HEK293 (cell line): ENCODE measurements around the gene ZNF316.
A peak's percentile ranks its signal among the peaks of the same experiment; 100 is the strongest.

Source experiments
- CTCF ChIA-PET: fragments of 350-600 bp; formaldehyde crosslinking; extraction: SDS; loops from one replicate; lab custom pipeline; 2021; ENCODE audit warnings: antibody characterized with exemption; lab: Yijun Ruan, JAX
- POLR2A ChIA-PET: fragments of 300-600 bp; formaldehyde crosslinking; extraction: SDS; loops from one replicate; lab custom pipeline; 2020; ENCODE audit warnings: antibody characterized with exemption, inconsistent platforms; lab: Yijun Ruan, JAX
- H3K27ac ChIP-seq: fragments of 200-500 bp; sonication (Bioruptor generic); 2 replicates; pipeline ENCODE4 v1.5.1; 2014; ENCODE audit warnings: low read depth, low read length, control low read depth, inconsistent platforms; ENCODE audit errors: extremely low read depth
- H3K36me3 ChIP-seq, 2 experiments: fragments of 200-500 bp in 1 of 2; sonication (Bioruptor generic) in 1 of 2; 1 replicate in 1 of 2; 2 replicates in 1 of 2; pipeline ENCODE4 v1.5.1; 2014 to 2017; ENCODE audit warnings: inconsistent platforms in 2 of 2, low read length in 2 of 2; ENCODE audit not compliant: control insufficient read depth in 2 of 2, insufficient read depth in 1 of 2
- H3K4me1 ChIP-seq: fragments of 200-500 bp; sonication (Bioruptor generic); 2 replicates; pipeline ENCODE4 v1.5.1; 2014; ENCODE audit warnings: mild to moderate bottlenecking, low read length, inconsistent platforms; ENCODE audit not compliant: control insufficient read depth, insufficient read depth
- H3K4me3 ChIP-seq: 2 replicates; pipeline ENCODE4 v1.5.1; 2011; ENCODE audit warnings: low read depth, mild to moderate bottlenecking, control low read depth, low read length, moderate library complexity
- H3K9me3 ChIP-seq: fragments of 200-500 bp; sonication (Bioruptor generic); 2 replicates; pipeline ENCODE4 v1.5.1; 2014; ENCODE audit warnings: low read depth, low read length, inconsistent platforms; ENCODE audit not compliant: control insufficient read depth, insufficient read depth
- BCL11A ChIP-seq: fragments of 450-650 bp; formaldehyde crosslinking; IDR thresholded peaks from 2 replicates; pipeline ENCODE4 v1.5.1; 2016; ENCODE audit warnings: low read depth, missing biosample characterization, missing genetic modification characterization
- HOXA7 ChIP-seq: sonication (generic); formaldehyde crosslinking; IDR thresholded peaks from 2 replicates; pipeline ENCODE4 v1.8.1; 2022; ENCODE audit warnings: missing genetic modification reagents, borderline replicate concordance
- IKZF3 ChIP-seq: fragments of 450-650 bp; IDR thresholded peaks from 2 replicates; pipeline ENCODE4 v1.5.0; 2018; ENCODE audit warnings: missing biosample characterization, mild to moderate bottlenecking, missing genetic modification characterization, moderate library complexity
- OSR2 ChIP-seq: fragments of 450-650 bp; formaldehyde crosslinking; IDR thresholded peaks from 2 replicates; pipeline ENCODE4 v1.5.1; 2016; ENCODE audit warnings: missing biosample characterization, missing genetic modification characterization
- PRDM1 ChIP-seq: fragments of 450-650 bp; formaldehyde crosslinking; IDR thresholded peaks from 2 replicates; pipeline ENCODE4; 2016; ENCODE audit warnings: missing biosample characterization, missing genetic modification characterization
- SCRT1 ChIP-seq: fragments of 450-650 bp; formaldehyde crosslinking; IDR thresholded peaks from 2 replicates; pipeline ENCODE4 v1.5.1; 2016; ENCODE audit warnings: missing biosample characterization, missing genetic modification characterization, borderline replicate concordance
- SCRT2 ChIP-seq: fragments of 450-650 bp; formaldehyde crosslinking; IDR thresholded peaks from 2 replicates; pipeline ENCODE4 v1.5.1; 2016; ENCODE audit warnings: missing biosample characterization, missing genetic modification characterization
- SP2 ChIP-seq: fragments of 450-650 bp; formaldehyde crosslinking; IDR thresholded peaks from 2 replicates; pipeline ENCODE4 v1.5.1; 2016; ENCODE audit warnings: missing biosample characterization, missing genetic modification characterization
- ZNF112 ChIP-seq: fragments of 450-650 bp; formaldehyde crosslinking; IDR thresholded peaks from 2 replicates; pipeline ENCODE4 v1.5.0; 2017; ENCODE audit warnings: missing biosample characterization, missing genetic modification characterization
- ZNF37A ChIP-seq: fragments of 450-650 bp; IDR thresholded peaks from 2 replicates; pipeline ENCODE4 v1.5.1; 2018; ENCODE audit warnings: missing biosample characterization, missing genetic modification characterization
- ZNF394 ChIP-seq: fragments of 450-650 bp; formaldehyde crosslinking; IDR thresholded peaks from 2 replicates; pipeline ENCODE4 v1.5.1; 2016; ENCODE audit warnings: missing biosample characterization, missing genetic modification characterization, mild to moderate bottlenecking, moderate library complexity, borderline replicate concordance
- ZNF433 ChIP-seq: fragments of 450-650 bp; formaldehyde crosslinking; IDR thresholded peaks from 2 replicates; pipeline ENCODE4 v1.5.1; 2016; ENCODE audit warnings: missing biosample characterization, missing genetic modification characterization, low read depth
- ZNF48 ChIP-seq: fragments of 450-650 bp; formaldehyde crosslinking; IDR thresholded peaks from 2 replicates; pipeline ENCODE4 v1.5.1; 2016; ENCODE audit warnings: missing biosample characterization, missing genetic modification characterization
- ZNF521 ChIP-seq: fragments of 450-650 bp; formaldehyde crosslinking; IDR thresholded peaks from 2 replicates; pipeline ENCODE4 v1.5.1; 2017; ENCODE audit warnings: missing biosample characterization, mild to moderate bottlenecking, missing genetic modification characterization
- ZNF585B ChIP-seq: fragments of 450-650 bp; formaldehyde crosslinking; IDR thresholded peaks from 2 replicates; pipeline ENCODE4 v1.5.1; 2016; ENCODE audit warnings: missing biosample characterization, missing genetic modification characterization
- ZNF792 ChIP-seq: fragments of 450-650 bp; formaldehyde crosslinking; IDR thresholded peaks from 2 replicates; pipeline ENCODE4 v1.5.1; 2016; ENCODE audit warnings: missing biosample characterization, missing genetic modification characterization
- ZNF830 ChIP-seq: fragments of 450-650 bp; IDR thresholded peaks from 2 replicates; pipeline ENCODE4 v1.5.0; 2018; ENCODE audit warnings: missing biosample characterization, missing genetic modification characterization, low read depth, mild to moderate bottlenecking, moderate library complexity
- TF ChIP-seq, protein P1 (sequence below): fragments of 450-650 bp; formaldehyde crosslinking; IDR thresholded peaks from 2 replicates; pipeline ENCODE4 v1.5.1; 2016; ENCODE audit warnings: missing biosample characterization, missing genetic modification characterization
- TF ChIP-seq, protein P2 (sequence below): fragments of 450-650 bp; formaldehyde crosslinking; IDR thresholded peaks from 2 replicates; pipeline ENCODE4 v1.5.1; 2016; ENCODE audit warnings: missing biosample characterization, missing genetic modification characterization
- TF ChIP-seq, protein P3 (sequence below): fragments of 450-650 bp; formaldehyde crosslinking; optimal IDR thresholded peaks from 2 replicates; pipeline ENCODE3; 2016; ENCODE audit warnings: missing biosample characterization, mild to moderate bottlenecking, missing genetic modification characterization
- TF ChIP-seq, protein P4 (sequence below): fragments of 450-650 bp; formaldehyde crosslinking; conservative IDR thresholded peaks from 2 replicates; pipeline ENCODE4 v1.5.1; 2016; ENCODE audit warnings: low read depth, missing biosample characterization, missing genetic modification characterization

Gene ZNF316

DNA sequence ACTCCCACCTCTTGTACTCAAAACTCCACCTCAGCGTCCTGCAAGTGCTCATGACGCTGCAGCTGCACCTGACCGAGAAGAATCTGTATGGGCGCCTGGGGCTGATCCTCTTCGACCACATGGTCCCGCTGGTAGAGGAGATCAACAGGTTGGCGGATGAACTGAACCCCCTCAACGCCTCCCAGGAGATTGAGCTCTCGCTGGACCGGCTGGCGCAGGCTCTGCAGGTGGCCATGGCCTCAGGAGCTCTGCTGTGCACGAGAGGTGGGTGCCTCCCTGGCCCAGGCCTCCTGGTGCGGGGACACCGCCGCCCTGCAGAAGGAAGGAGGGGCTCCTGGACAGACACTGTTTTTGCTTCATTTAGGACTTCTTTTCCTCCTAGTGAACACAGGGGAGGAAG lies 37.0 kb upstream of the ZNF316 start:
- H3K9me3 ChIP-seq = no peaks in the 10 kb centered on the region
- TF ChIP-seq ZNF585B (tag by site-specific recombination) (no peak), ZNF112 (no peak), SCRT1 (tag by site-specific recombination) (0 out of 2 replicates have a peak, but pooled peaks have one; percentile 13), SCRT2 (tag by site-specific recombination) (peak; percentile 76), HOXA7 (CRISPR knock-in tag) (no peak)
- TF ChIP-seq, protein P1, sequence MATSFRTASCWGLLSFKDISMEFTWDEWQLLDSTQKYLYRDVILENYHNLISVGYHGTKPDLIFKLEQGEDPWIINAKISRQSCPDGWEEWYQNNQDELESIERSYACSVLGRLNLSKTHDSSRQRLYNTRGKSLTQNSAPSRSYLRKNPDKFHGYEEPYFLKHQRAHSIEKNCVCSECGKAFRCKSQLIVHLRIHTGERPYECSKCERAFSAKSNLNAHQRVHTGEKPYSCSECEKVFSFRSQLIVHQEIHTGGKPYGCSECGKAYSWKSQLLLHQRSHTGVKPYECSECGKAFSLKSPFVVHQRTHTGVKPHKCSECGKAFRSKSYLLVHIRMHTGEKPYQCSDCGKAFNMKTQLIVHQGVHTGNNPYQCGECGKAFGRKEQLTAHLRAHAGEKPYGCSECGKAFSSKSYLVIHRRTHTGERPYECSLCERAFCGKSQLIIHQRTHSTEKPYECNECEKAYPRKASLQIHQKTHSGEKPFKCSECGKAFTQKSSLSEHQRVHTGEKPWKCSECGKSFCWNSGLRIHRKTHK (tag by site-specific recombination) = no peak
- ChIA-PET POLR2A (interaction anchor here (1.0 kb wide), 1 partner anchor 11 kb away, joined by 3 read pairs; the partner anchor contains the start of gene INTS15), CTCF (interaction anchor here (0.6 to 1.2 kb wide), 4 partner anchors 46 to 340 kb away, joined by 3 to 4 read pairs (median 3); no protein-coding TSS in a partner anchor)
- H3K4me3 ChIP-seq = no peak overlapping the region
- no peaks in the 10 kb centered on the region for H3K4me1 ChIP-seq
- peaks cover 47 to 65% of the 10 kb centered on the region in 2 experiments; a peak in 2 of 3 replicates for H3K36me3 ChIP-seq
- no peak overlapping the region for H3K27ac ChIP-seq

DNA sequence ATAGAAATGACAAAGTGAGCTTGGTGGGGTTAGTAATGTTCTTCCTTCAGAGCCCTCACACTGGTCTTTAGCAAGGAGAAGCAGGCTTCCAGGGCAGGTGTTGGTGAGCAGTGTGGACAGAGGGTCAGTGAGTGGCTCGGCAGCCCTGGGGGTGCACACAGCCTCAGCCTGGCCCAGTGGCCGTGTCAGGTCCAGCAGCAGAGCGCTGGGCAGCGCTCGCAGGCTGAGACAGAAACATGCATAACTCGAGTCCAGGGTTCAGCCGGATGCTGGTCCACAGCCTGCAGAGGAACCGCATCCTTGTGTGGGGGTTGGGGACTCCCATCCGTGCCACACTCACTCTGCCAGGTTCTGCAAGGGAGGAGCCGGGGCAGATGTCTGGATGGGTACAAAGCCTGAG lies 32.7 kb upstream of the ZNF316 start:
- no peaks in the 10 kb centered on the region for H3K4me1 ChIP-seq
- H3K36me3 ChIP-seq = peaks cover 22 to 36% of the 10 kb centered on the region in 2 experiments; a peak in 2 of 3 replicates
- CTCF ChIA-PET = no interaction called here
- TF ChIP-seq, protein P2, sequence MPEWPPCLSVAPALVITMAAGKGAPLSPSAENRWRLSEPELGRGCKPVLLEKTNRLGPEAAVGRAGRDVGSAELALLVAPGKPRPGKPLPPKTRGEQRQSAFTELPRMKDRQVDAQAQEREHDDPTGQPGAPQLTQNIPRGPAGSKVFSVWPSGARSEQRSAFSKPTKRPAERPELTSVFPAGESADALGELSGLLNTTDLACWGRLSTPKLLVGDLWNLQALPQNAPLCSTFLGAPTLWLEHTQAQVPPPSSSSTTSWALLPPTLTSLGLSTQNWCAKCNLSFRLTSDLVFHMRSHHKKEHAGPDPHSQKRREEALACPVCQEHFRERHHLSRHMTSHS = no peak
- TF ChIP-seq ZNF37A (no peak), ZNF48 (tag by site-specific recombination) (no peak), ZNF433 (tag by site-specific recombination) (no peak), ZNF521 (tag by site-specific recombination) (no peak), IKZF3 (no peak), ZNF394 (no peak), BCL11A (tag by site-specific recombination) (no peak)
- H3K27ac ChIP-seq = no peak overlapping the region
- POLR2A ChIA-PET = no interaction called here
- no peaks in the 10 kb centered on the region for H3K9me3 ChIP-seq
- no peak overlapping the region for H3K4me3 ChIP-seq

DNA sequence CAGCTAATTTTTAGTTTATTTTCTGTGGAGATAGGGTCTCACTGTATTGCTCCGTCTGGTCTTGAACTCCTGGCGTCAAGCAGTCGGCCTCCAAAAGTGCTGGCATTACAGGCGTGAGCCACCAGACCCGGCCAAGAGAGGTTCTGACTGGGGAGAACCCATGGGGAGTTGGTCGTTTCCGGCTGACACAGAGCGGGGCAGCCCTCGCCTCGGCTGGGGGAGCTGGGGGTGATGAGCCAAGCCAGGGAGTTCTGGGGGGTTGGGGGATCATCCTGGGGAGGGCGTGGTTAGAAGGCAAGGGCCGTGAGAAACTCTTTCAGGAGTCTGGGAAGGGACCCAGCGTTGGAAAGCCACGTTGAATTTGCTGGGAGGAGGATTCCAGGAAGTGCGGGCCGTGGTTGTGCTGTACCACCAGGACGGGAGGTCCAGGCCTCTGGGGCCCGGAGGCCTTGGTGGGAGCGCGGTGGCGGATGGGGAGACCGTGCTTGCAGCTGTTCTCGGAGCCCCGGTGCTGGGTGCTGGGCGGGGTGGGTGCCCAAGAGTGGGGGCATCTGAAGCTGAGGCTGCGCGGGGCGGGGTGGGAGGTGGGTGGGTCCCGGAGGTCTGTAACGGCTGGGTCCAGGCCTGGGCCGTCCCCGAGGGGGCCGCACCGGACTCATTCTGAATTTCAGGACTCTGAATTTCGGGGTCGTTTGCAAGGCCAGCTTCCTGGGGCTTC lies 30.1 kb upstream of the ZNF316 start:
- TF ChIP-seq OSR2 (no peak), ZNF830 (no peak)
- TF ChIP-seq, all 188 proteins: peak for 0
- Histone ChIP-seq H3K4me3 (no peak overlapping the region), H3K9me3 (no peaks in the 10 kb centered on the region), H3K36me3 (peaks cover 11 to 23% of the 10 kb centered on the region in 2 experiments; a peak in 2 of 3 replicates), H3K4me1 (no peaks in the 10 kb centered on the region), H3K27ac (no peak overlapping the region)
- POLR2A ChIA-PET = no interaction called here
- CTCF ChIA-PET = interaction anchor here (0.7 kb wide), 1 partner anchor 91 kb away, joined by 3 read pairs; no protein-coding TSS in a partner anchor

DNA sequence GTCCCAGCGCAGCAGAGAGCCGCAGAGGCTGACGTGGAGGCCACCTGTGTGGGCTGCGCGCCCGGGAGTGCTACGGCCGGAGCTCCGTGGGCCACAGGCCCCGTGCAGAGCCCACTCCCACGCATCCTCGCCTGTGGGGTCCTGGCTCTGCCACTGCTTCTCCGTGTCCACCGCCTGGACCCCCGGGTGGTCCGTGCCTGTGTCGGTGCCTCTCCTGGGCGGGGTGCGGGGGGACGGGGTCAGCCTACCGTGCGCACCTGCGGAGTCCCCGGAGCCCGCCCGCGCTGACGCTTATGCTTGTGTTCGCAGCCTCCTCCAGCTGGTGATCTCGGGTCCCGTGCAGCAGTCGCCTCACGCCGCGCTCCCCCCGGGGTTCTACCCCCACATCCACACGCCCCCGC lies 29.5 kb upstream of the ZNF316 start:
- Histone ChIP-seq H3K4me3 (no peak overlapping the region), H3K4me1 (no peaks in the 10 kb centered on the region), H3K9me3 (no peaks in the 10 kb centered on the region), H3K27ac (no peak overlapping the region), H3K36me3 (peaks cover 11 to 17% of the 10 kb centered on the region in 2 experiments; a peak in 2 of 3 replicates)
- ChIA-PET POLR2A (no interaction called here), CTCF (no interaction called here)
- TF ChIP-seq SP2 (tag by site-specific recombination) (no peak), ZNF792 (no peak), PRDM1 (tag by site-specific recombination) (no peak)
- TF ChIP-seq, protein P3, sequence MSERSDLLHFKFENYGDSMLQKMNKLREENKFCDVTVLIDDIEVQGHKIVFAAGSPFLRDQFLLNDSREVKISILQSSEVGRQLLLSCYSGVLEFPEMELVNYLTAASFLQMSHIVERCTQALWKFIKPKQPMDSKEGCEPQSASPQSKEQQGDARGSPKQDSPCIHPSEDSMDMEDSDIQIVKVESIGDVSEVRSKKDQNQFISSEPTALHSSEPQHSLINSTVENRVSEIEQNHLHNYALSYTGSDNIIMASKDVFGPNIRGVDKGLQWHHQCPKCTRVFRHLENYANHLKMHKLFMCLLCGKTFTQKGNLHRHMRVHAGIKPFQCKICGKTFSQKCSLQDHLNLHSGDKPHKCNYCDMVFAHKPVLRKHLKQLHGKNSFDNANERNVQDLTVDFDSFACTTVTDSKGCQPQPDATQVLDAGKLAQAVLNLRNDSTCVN = no peak
- TF ChIP-seq, protein P4, sequence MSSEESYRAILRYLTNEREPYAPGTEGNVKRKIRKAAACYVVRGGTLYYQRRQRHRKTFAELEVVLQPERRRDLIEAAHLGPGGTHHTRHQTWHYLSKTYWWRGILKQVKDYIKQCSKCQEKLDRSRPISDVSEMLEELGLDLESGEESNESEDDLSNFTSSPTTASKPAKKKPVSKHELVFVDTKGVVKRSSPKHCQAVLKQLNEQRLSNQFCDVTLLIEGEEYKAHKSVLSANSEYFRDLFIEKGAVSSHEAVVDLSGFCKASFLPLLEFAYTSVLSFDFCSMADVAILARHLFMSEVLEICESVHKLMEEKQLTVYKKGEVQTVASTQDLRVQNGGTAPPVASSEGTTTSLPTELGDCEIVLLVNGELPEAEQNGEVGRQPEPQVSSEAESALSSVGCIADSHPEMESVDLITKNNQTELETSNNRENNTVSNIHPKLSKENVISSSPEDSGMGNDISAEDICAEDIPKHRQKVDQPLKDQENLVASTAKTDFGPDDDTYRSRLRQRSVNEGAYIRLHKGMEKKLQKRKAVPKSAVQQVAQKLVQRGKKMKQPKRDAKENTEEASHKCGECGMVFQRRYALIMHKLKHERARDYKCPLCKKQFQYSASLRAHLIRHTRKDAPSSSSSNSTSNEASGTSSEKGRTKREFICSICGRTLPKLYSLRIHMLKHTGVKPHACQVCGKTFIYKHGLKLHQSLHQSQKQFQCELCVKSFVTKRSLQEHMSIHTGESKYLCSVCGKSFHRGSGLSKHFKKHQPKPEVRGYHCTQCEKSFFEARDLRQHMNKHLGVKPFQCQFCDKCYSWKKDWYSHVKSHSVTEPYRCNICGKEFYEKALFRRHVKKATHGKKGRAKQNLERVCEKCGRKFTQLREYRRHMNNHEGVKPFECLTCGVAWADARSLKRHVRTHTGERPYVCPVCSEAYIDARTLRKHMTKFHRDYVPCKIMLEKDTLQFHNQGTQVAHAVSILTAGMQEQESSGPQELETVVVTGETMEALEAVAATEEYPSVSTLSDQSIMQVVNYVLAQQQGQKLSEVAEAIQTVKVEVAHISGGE (tag by site-specific recombination) = no peak
